Liver (tissue), 9 donors: ENCODE measurements around the gene TRAPPC2L. TPM values are rescaled to one million over a fixed set of nuclear protein-coding genes. Genes with fewer than 3 reads are reported as not detected.

Experiments
- DNase-seq: peaks from one replicate; pipeline ENCODE4 v3.0.0-alpha.2; 2017; ENCODE audit warnings: low spot score
- H3K27ac ChIP-seq, 2 donors: one replicate each; pipeline ENCODE4 v1.7.0; 2013; ENCODE audit warnings: inconsistent platforms in 2 of 2, low read length in 2 of 2, control low read depth in 1 of 2, low read depth in 1 of 2, mild to moderate bottlenecking in 1 of 2
- H3K27me3 ChIP-seq, 4 donors: one replicate each; pipeline versions ENCODE4 v1.6.1 to v1.7.0; 2013; ENCODE audit warnings: low read length in 3 of 4, inconsistent platforms in 1 of 4, mild to moderate bottlenecking in 1 of 4, moderate library complexity in 1 of 4; ENCODE audit not compliant: control insufficient read depth in 4 of 4, insufficient read depth in 4 of 4
- H3K36me3 ChIP-seq, 4 donors: one replicate each; pipeline versions ENCODE4 v1.6.1 to v1.7.0; 2013; ENCODE audit warnings: low read length in 3 of 4, mild to moderate bottlenecking in 3 of 4, low read depth in 1 of 4, moderate library complexity in 1 of 4; ENCODE audit not compliant: control insufficient read depth in 4 of 4, insufficient read depth in 3 of 4
- H3K4me1 ChIP-seq, 4 donors: one replicate each; pipeline versions ENCODE4 v1.6.1 to v1.7.0; 2013; ENCODE audit warnings: low read length in 3 of 4, mild to moderate bottlenecking in 3 of 4, moderate library complexity in 1 of 4; ENCODE audit not compliant: control insufficient read depth in 4 of 4, insufficient read depth in 4 of 4
- H3K4me3 ChIP-seq, 3 donors: one replicate each; pipeline versions ENCODE4 v1.6.1 to v1.7.0; 2013; ENCODE audit warnings: low read length in 3 of 3, control low read depth in 1 of 3, low read depth in 1 of 3, mild to moderate bottlenecking in 1 of 3
- H3K9ac ChIP-seq, 2 donors: one replicate each; pipeline ENCODE4 v1.7.0; 2013; ENCODE audit warnings: low read length in 2 of 2, mild to moderate bottlenecking in 2 of 2, moderate library complexity in 2 of 2, control low read depth in 1 of 2, low read depth in 1 of 2
- H3K9me3 ChIP-seq, 4 donors: one replicate each; pipeline versions ENCODE4 v1.6.1 to v1.7.0; 2013; ENCODE audit warnings: low read length in 3 of 4; ENCODE audit not compliant: control insufficient read depth in 4 of 4
- EGR1 ChIP-seq, 2 donors: IDR thresholded peaks; 2 replicates each; pipeline ENCODE4 v1.6.1; 2016 to 2018; ENCODE audit warnings: antibody characterized with exemption in 2 of 2, low read depth in 2 of 2
- FOXA1 ChIP-seq: IDR thresholded peaks from 2 replicates; pipeline ENCODE4 v1.6.1; 2016; ENCODE audit warnings: antibody characterized with exemption
- FOXA2 ChIP-seq: IDR thresholded peaks from 2 replicates; pipeline ENCODE4 v1.6.1; 2016; ENCODE audit warnings: antibody characterized with exemption
- GABPA ChIP-seq, 2 donors: IDR thresholded peaks in 1 of 2; conservative IDR thresholded peaks in 1 of 2; 2 replicates each; pipeline ENCODE4 v1.6.1; 2016; ENCODE audit warnings: antibody characterized with exemption in 2 of 2, mild to moderate bottlenecking in 1 of 2, moderate library complexity in 1 of 2
- HNF4A ChIP-seq, 2 donors: conservative IDR thresholded peaks; 2 replicates each; pipeline ENCODE4 v1.6.1; 2016; ENCODE audit warnings: antibody characterized with exemption in 2 of 2, mild to moderate bottlenecking in 2 of 2
- HNF4G ChIP-seq: IDR thresholded peaks from 2 replicates; pipeline ENCODE4 v1.6.1; 2016; ENCODE audit warnings: antibody characterized with exemption
- JUND ChIP-seq, 2 donors: IDR thresholded peaks; 2 replicates each; pipeline ENCODE4 v1.6.1; 2016; ENCODE audit warnings: antibody characterized with exemption in 2 of 2
- NR2F2 ChIP-seq: IDR thresholded peaks from 2 replicates; pipeline ENCODE4 v1.6.1; 2016; ENCODE audit warnings: antibody characterized with exemption
- RAD21 ChIP-seq, 2 donors: IDR thresholded peaks; 2 replicates each; pipeline ENCODE4 v1.6.1; 2016; ENCODE audit warnings: antibody characterized with exemption in 2 of 2, mild to moderate bottlenecking in 2 of 2
- RXRA ChIP-seq, 2 donors: IDR thresholded peaks; 2 replicates each; pipeline ENCODE4 v1.6.1; 2017 to 2018; ENCODE audit warnings: antibody characterized with exemption in 2 of 2, mild to moderate bottlenecking in 1 of 2
- SP1 ChIP-seq: IDR thresholded peaks from 2 replicates; pipeline ENCODE4 v1.6.1; 2018; ENCODE audit warnings: antibody characterized with exemption, mild to moderate bottlenecking
- TAF1 ChIP-seq: conservative IDR thresholded peaks from 2 replicates; pipeline ENCODE4 v1.6.1; 2016; ENCODE audit warnings: antibody characterized with exemption, mild to moderate bottlenecking
- YY1 ChIP-seq: IDR thresholded peaks from 2 replicates; pipeline ENCODE4 v1.6.1; 2016; ENCODE audit warnings: antibody characterized with exemption, mild to moderate bottlenecking
- WGBS: extraction: QIAGEN DNeasy Blood & Tissue Kit; methylation state at CpG from one replicate; pipeline ENCODE4 v1.1.7; 2013; 5-methylcytosine and 5-hydroxymethylcytosine counted together
- polyA plus RNA-seq, 2 donors: library from polyadenylated mRNA; stranded (reverse) in 1 of 2; unstranded in 1 of 2; fragments of 200-250 nt in 1 of 2; fragments of >200 nt in 1 of 2; fragmentation: Nextera tagmentation in 1 of 2; extraction: Ambion mirVana in 1 of 2; gene quantifications; one replicate each; pipeline versions ENCODE4 v1.2.1 to v1.2.3, GENCODE V29; 2013 to 2015
- total RNA-seq, 2 donors: library from RNA; depleted of rRNA; stranded (reverse); fragments of >200 nt; gene quantifications; one replicate each; pipeline ENCODE4 v1.2.3, GENCODE V29; 2014
- TF ChIP-seq, protein P1 (sequence below): fragments of 150-350 bp; IDR thresholded peaks from 2 replicates; pipeline ENCODE4 v1.5.1; 2017; ENCODE audit warnings: improper control_type of control experiment, low read depth, low read length; ENCODE audit not compliant: missing input control
- TF ChIP-seq, protein P2 (sequence below): IDR thresholded peaks from 2 replicates; pipeline ENCODE4 v1.6.1; 2016; ENCODE audit warnings: antibody characterized with exemption
- TF ChIP-seq, protein P3 (sequence below): IDR thresholded peaks from 2 replicates; pipeline ENCODE4 v1.6.1; 2016; ENCODE audit warnings: antibody characterized with exemption
- TF ChIP-seq, protein P4 (sequence below): IDR thresholded peaks from 2 replicates; pipeline ENCODE4 v1.6.1; 2016; ENCODE audit warnings: antibody characterized with exemption
- donor health status: healthy.
- donor health status: healthy.
- donor health status: healthy.
- donor health status: healthy.
- donor health status: healthy.

The TRAPPC2L gene
- total and polyA plus RNA-seq, 4 donors: 16.3 to 59.4 (median 22.2) TPM

DNA sequence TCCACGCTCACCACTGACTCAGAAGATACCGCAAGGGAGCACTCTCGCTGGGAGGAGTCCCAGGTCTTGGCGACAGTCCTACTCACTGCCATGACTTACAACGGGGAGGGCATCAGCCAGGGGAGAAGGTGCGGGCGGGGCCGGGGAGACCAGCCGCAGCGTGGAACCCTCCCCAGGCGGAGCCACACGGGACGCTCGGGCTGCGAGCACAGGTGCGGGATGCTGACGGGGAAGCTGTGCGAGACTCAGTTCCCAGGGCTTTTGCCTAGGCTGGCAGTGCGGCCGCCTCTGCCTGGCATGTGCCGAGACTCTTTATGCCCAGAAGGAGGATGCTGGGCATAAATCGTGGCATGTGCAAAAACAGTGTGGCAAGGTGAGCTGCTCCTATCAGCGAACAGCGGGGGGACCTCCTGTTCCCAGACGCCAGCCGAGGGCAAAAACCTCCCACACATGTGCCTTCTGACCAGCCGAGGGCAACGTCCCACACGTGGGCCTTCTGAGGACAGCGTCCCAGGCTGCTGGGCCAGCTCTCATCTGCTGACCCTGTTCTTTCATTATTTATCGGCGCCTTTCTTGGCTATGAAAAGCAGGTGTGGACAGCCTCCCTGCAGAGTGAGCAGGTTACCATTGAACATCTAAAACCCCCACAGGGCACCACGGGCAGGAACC lies 6.3 kb upstream of the TRAPPC2L start:
- TF ChIP-seq SP1 (no peak), GABPA (IDR thresholded peaks at IDR 0.05 in 1 of 2, conservative IDR thresholded peaks at IDR 0.05 in 1 of 2) (no peak), TAF1 (no peak), JUND (IDR thresholded peaks at IDR 0.05) (no peak), EGR1 (IDR thresholded peaks at IDR 0.05; ENCODE audit: low read depth in 2 of 2) (no peak), RAD21 (IDR thresholded peaks at IDR 0.05) (no peak), NR2F2 (no peak), RXRA (IDR thresholded peaks at IDR 0.05) (no peak), FOXA2 (no peak), FOXA1 (no peak), HNF4G (no peak), YY1 (no peak)
- TF ChIP-seq, protein P1, sequence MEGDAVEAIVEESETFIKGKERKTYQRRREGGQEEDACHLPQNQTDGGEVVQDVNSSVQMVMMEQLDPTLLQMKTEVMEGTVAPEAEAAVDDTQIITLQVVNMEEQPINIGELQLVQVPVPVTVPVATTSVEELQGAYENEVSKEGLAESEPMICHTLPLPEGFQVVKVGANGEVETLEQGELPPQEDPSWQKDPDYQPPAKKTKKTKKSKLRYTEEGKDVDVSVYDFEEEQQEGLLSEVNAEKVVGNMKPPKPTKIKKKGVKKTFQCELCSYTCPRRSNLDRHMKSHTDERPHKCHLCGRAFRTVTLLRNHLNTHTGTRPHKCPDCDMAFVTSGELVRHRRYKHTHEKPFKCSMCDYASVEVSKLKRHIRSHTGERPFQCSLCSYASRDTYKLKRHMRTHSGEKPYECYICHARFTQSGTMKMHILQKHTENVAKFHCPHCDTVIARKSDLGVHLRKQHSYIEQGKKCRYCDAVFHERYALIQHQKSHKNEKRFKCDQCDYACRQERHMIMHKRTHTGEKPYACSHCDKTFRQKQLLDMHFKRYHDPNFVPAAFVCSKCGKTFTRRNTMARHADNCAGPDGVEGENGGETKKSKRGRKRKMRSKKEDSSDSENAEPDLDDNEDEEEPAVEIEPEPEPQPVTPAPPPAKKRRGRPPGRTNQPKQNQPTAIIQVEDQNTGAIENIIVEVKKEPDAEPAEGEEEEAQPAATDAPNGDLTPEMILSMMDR: no peak
- TF ChIP-seq, protein P2, sequence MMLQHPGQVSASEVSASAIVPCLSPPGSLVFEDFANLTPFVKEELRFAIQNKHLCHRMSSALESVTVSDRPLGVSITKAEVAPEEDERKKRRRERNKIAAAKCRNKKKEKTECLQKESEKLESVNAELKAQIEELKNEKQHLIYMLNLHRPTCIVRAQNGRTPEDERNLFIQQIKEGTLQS: no peak
- Histone ChIP-seq H3K4me1 (peaks cover 6 to 18% (median 11%) of the 10 kb centered on the region in 4 donors), H3K9ac (no peak overlapping the region), H3K27me3 (no peaks in the 10 kb centered on the region), H3K36me3 (peaks cover 0 to 6% (median under 1%) of the 10 kb centered on the region in 4 donors), H3K4me3 (no peak overlapping the region), H3K9me3 (no peaks in the 10 kb centered on the region), H3K27ac (peak overlapping the region in 1 of 2 donors; percentile 42)
- no peak for DNase-seq
- WGBS: 86% methylated on average over 33 of the region's 33 CpGs

DNA sequence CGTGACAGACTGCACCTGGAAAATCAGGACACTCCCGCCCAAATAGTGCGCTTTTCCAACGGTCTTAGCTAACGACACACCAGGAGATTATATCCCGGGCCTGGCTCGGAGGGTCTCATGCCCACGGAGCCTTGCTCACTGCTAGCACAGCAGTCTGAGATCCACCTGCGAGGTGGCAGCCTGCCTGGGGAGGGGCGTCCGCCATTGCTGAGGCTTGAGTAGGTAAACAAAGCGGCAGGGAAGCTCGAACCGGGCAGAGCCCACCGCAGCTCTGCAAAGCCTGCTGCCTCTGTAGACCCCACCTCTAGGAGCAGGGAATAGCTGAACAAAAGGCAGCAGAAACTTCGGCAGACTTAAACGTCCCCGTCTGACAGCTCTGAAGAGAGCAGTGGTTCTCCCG lies 5.3 kb upstream of the TRAPPC2L start:
- Histone ChIP-seq H3K9ac (no peak overlapping the region), H3K27me3 (no peaks in the 10 kb centered on the region), H3K4me3 (no peak overlapping the region), H3K36me3 (peaks cover 0 to 6% (median under 1%) of the 10 kb centered on the region in 4 donors), H3K27ac (no peak overlapping the region), H3K4me1 (peaks cover 12 to 24% (median 18%) of the 10 kb centered on the region in 4 donors), H3K9me3 (no peaks in the 10 kb centered on the region)
- WGBS: 97% methylated on average over 19 of the region's 19 CpGs
- TF ChIP-seq RXRA (IDR thresholded peaks at IDR 0.05): no peak
- TF ChIP-seq, protein P3, sequence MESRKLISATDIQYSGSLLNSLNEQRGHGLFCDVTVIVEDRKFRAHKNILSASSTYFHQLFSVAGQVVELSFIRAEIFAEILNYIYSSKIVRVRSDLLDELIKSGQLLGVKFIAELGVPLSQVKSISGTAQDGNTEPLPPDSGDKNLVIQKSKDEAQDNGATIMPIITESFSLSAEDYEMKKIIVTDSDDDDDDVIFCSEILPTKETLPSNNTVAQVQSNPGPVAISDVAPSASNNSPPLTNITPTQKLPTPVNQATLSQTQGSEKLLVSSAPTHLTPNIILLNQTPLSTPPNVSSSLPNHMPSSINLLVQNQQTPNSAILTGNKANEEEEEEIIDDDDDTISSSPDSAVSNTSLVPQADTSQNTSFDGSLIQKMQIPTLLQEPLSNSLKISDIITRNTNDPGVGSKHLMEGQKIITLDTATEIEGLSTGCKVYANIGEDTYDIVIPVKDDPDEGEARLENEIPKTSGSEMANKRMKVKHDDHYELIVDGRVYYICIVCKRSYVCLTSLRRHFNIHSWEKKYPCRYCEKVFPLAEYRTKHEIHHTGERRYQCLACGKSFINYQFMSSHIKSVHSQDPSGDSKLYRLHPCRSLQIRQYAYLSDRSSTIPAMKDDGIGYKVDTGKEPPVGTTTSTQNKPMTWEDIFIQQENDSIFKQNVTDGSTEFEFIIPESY: no peak
- TF ChIP-seq, protein P4, sequence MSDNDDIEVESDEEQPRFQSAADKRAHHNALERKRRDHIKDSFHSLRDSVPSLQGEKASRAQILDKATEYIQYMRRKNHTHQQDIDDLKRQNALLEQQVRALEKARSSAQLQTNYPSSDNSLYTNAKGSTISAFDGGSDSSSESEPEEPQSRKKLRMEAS: no peak
- TF ChIP-seq HNF4A (conservative IDR thresholded peaks at IDR 0.05): no peak
- DNase-seq: no peak
